Ovary (tissue), 9 donors: ENCODE results near the gene SNX25. TPM values are rescaled to one million over a fixed set of nuclear protein-coding genes. Genes with fewer than 3 reads are reported as not detected.
"Not testable (repeated sequence)": the region's sequence is repeated elsewhere in the genome, so short reads cannot be mapped to it uniquely, and the experiment has no call there.

Source experiments
- DNase-seq, 5 donors: peaks; one replicate each; pipeline ENCODE4 v3.0.0-alpha.2; 2019 to 2020
- H3K27ac ChIP-seq, 2 donors: fragments of 200-600 bp; one replicate each; pipeline versions ENCODE4 v1.5.1 to v1.8.0; 2019 to 2022
- H3K27me3 ChIP-seq: fragments of 200-600 bp; one replicate; pipeline ENCODE4 v1.8.0; 2022
- H3K36me3 ChIP-seq: fragments of 200-600 bp; sonication (generic); one replicate; pipeline ENCODE4 v1.5.1; 2019
- H3K4me1 ChIP-seq: one replicate; pipeline ENCODE4 v1.8.1; 2013; ENCODE audit warnings: mild to moderate bottlenecking, moderate library complexity; ENCODE audit not compliant: insufficient read depth
- H3K4me3 ChIP-seq: fragments of 200-600 bp; sonication (generic); one replicate; pipeline ENCODE4 v1.5.1; 2017
- H3K9me3 ChIP-seq, 2 donors: fragments of 200-600 bp in 1 of 2; sonication (generic) in 1 of 2; one replicate each; pipeline versions ENCODE4 v1.5.1 to v1.8.1; 2013 to 2019; ENCODE audit warnings: mild to moderate bottlenecking in 1 of 2, moderate library complexity in 1 of 2
- EP300 ChIP-seq: sonication (generic); formaldehyde crosslinking; IDR thresholded peaks from one replicate; pipeline ENCODE4 v1.6.1; 2017; ENCODE audit warnings: antibody characterized with exemption
- POLR2A ChIP-seq: fragments of 450-650 bp; IDR thresholded peaks from one replicate; pipeline ENCODE4 v1.6.1; 2017; ENCODE audit warnings: antibody characterized with exemption, mild to moderate bottlenecking, moderate library complexity
- WGBS, 3 donors: extraction: QIAGEN DNeasy Blood & Tissue Kit in 1 of 3; methylation state at CpG; one replicate each; pipeline versions ENCODE4 v1.1.5 to v1.1.7; 2013 to 2017; 5-methylcytosine and 5-hydroxymethylcytosine counted together
- intact Hi-C, 4 donors: fragments of 100-400 bp; cut with DNase I; formaldehyde crosslinking; loops; one replicate each; pipeline versions ENCODE4 v1.11.0 to v1.15.1; 2022 to 2023
- polyA plus RNA-seq, 2 donors: library from polyadenylated mRNA; stranded (reverse); fragments of 200-250 nt in 1 of 2; fragments of 350-450 nt in 1 of 2; fragmentation: Illumina TruSeq in 1 of 2; extraction: RNeasy Lipid Tissue Mini Kit (QIAGEN cat#74804) in 1 of 2; gene quantifications; one replicate each; pipeline ENCODE4 v1.2.3, GENCODE V29; 2013 to 2014
- total RNA-seq, 7 donors: library from RNA; depleted of rRNA in 2 of 7; stranded (reverse); fragments of >200 nt in 2 of 7; fragmentation: NEBNext Ultra II Directional in 3 of 7; extraction: Animal tissue kit (Norgen Biotek cat#: 25700) in 3 of 7; gene quantifications; one replicate each; pipeline versions ENCODE4 v1.1.0 to v1.2.4, GENCODE V29; 2016 to 2023
- TF ChIP-seq, protein P1 (sequence below), 3 donors: fragments of 450-650 bp in 2 of 3; fragments of 200-600 bp in 1 of 3; IDR thresholded peaks; one replicate each; pipeline versions ENCODE4 v1.5.1 to v1.8.0; 2016 to 2022; ENCODE audit warnings: antibody characterized with exemption in 3 of 3, mild to moderate bottlenecking in 1 of 3
- donor health status: DM: no; HTN: no; CAD: no; lungs with moderate emphysema.
- donor health status: DM: no; HTN: no; CAD: no.
- donor health status: Bipolar disorder and iron deficiency.
- donor health status: DM: yes; HTN: yes; CAD: no.
- donor health status: DM: no; HTN: no; CAD: no.
- donor health status: DM: yes; HTN: yes; CAD: no.

The SNX25 gene
- total and polyA plus RNA-seq, 9 donors = 7.9 to 28.4 (median 19.1) TPM

DNA sequence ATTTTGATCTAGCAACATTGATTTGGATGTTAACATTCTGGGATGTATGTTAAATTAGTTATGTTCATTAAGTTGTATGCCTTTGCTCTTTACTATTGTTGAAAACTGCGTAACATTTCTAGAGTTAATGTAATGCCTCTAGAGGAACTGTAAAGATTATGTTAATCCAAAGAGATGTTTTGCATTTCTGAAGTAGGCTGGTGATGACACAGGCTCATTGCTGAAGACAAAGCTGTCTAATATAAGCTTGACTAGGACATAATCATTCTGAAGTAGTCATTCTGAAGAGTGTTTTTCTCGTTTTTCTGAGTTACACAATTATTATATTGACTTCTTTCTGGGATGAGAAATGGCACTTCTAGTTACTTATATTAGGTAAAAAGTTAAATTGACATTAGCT is 113.4 kb downstream of the SNX25 start:
- WGBS, 3 donors = 93 to 97% (median 97%) methylated on average over 2 of the region's 2 CpGs
- no peak for DNase-seq
- Histone ChIP-seq H3K9me3 (no peaks in the 10 kb centered on the region), H3K36me3 (no peaks in the 10 kb centered on the region), H3K27ac (no peak overlapping the region), H3K4me1 (no peaks in the 10 kb centered on the region), H3K27me3 (no peaks in the 10 kb centered on the region), H3K4me3 (no peak overlapping the region)
- intact Hi-C loops = no loop called here
- TF ChIP-seq, protein P1, sequence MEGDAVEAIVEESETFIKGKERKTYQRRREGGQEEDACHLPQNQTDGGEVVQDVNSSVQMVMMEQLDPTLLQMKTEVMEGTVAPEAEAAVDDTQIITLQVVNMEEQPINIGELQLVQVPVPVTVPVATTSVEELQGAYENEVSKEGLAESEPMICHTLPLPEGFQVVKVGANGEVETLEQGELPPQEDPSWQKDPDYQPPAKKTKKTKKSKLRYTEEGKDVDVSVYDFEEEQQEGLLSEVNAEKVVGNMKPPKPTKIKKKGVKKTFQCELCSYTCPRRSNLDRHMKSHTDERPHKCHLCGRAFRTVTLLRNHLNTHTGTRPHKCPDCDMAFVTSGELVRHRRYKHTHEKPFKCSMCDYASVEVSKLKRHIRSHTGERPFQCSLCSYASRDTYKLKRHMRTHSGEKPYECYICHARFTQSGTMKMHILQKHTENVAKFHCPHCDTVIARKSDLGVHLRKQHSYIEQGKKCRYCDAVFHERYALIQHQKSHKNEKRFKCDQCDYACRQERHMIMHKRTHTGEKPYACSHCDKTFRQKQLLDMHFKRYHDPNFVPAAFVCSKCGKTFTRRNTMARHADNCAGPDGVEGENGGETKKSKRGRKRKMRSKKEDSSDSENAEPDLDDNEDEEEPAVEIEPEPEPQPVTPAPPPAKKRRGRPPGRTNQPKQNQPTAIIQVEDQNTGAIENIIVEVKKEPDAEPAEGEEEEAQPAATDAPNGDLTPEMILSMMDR (IDR thresholded peaks at IDR 0.05) = no peak
- TF ChIP-seq POLR2A (no peak), EP300 (no peak)

- 94 to 100% (median 95%) methylated on average over 1 of the region's 1 CpG for WGBS, 3 donors
- Histone ChIP-seq H3K9me3 (no peaks in the 10 kb centered on the region), H3K4me3 (no peak overlapping the region), H3K27me3 (no peaks in the 10 kb centered on the region), H3K36me3 (no peaks in the 10 kb centered on the region), H3K4me1 (no peaks in the 10 kb centered on the region), H3K27ac (no peak overlapping the region)
- no peak for DNase-seq
- TF ChIP-seq, protein P1 (IDR thresholded peaks at IDR 0.05) = no peak
- no peak for TF ChIP-seq POLR2A
- TF ChIP-seq EP300 = no peak
- intact Hi-C loops = no loop called here
Measured at GRCh38 chr4:185323606-185324005, 114.2 kb downstream of the SNX25 start.

DNA sequence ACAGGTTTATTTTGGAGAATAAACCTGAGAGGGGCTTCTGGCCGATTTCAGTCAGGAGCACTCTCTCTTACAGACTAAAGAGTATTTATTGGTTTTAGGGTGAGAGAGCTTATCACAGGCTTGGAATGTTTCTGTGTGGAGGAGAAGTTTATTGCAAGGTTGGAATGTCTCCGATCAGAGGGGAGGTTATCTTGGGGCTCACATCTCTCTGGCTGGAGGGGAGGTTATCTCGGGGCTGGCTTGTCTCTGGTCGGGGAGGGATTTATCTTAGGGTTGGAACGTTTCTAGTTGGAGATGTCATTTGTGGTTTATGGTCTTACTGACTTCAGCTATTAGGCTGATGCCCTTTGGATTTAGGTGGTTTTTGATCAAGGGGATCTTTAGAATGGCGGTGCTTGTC is 115.0 kb downstream of the SNX25 start:
- H3K27me3 ChIP-seq, intact Hi-C loops, H3K4me1 ChIP-seq, DNase-seq, H3K4me3 ChIP-seq, H3K36me3 ChIP-seq, H3K27ac ChIP-seq, H3K9me3 ChIP-seq: not testable (repeated sequence)
- 68 to 72% (median 72%) methylated on average over 6 of the region's 6 CpGs for WGBS, 3 donors

DNA sequence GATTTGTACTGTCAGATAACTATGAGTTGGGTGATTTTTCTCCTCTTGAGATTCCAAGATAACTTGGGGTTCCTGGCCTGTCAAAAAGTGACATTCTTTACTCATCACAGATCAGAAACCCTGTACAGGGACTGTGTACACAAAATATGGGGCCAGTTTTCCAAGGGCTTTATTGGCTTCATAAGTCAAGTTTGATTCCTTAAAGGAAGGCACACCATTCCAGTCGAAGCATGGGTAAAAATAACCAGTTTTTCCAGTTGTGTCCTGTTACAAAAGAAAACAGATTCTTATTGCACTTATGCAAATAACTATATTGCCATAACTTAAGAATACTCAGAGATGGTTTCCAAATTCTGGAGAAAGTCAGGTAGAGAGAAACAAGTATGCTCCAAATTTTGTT is 116.3 kb downstream of the SNX25 start:
- H3K27ac ChIP-seq, intact Hi-C loops, H3K4me1 ChIP-seq, H3K9me3 ChIP-seq, DNase-seq, H3K4me3 ChIP-seq, H3K36me3 ChIP-seq, H3K27me3 ChIP-seq: not testable (repeated sequence)
- 59 to 67% (median 60%) methylated on average over 1 of the region's 1 CpG for WGBS, 3 donors

DNA sequence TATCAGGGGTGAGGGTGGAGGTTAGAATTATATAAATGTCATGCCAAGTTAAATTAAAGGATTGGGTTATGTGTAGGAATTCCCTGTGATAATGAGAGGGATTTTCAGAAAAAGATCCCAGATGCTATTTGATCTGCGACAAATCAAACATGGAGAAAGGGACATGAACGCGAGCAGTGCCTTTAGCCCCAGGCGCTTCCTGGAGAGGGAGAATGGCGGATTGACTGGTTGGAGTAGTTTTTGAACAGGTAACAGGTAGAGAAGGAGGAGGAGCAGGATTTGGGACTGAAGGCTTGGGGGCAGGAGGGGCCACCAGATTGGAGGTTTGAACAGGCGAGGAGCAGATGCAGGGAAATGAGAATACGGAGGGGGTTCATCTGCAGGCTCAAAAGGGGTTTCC is 119.2 kb downstream of the SNX25 start:
- intact Hi-C loops = no loop called here

GRCh38 chr4:185329879-185330510 is 120.6 kb downstream of the SNX25 start:
- DNase-seq, intact Hi-C loops, H3K27me3 ChIP-seq, H3K27ac ChIP-seq, H3K9me3 ChIP-seq, H3K4me3 ChIP-seq, H3K4me1 ChIP-seq, H3K36me3 ChIP-seq: not testable (repeated sequence)
- WGBS, 3 donors = 96 to 98% (median 97%) methylated on average over 2 of the region's 2 CpGs

More for the DNA sequence above, 119.2 kb downstream of the SNX25 start:
- no peak overlapping the region for H3K4me3 ChIP-seq
- H3K27me3 ChIP-seq = no peaks in the 10 kb centered on the region
- H3K9me3 ChIP-seq = no peaks in the 10 kb centered on the region
- H3K36me3 ChIP-seq = no peaks in the 10 kb centered on the region
- TF ChIP-seq, protein P1 (IDR thresholded peaks at IDR 0.05) = no peak
- TF ChIP-seq EP300 (no peak), POLR2A (no peak)
- no peak for DNase-seq
- H3K4me1 ChIP-seq = no peaks in the 10 kb centered on the region
- WGBS, 3 donors = 92 to 98% (median 98%) methylated on average over 7 of the region's 7 CpGs
- no peak overlapping the region for H3K27ac ChIP-seq
